ENCODE measurements around the gene MRPL11. TPM values are rescaled to one million over a fixed set of nuclear protein-coding genes. Genes with fewer than 3 reads are reported as not detected.

The MRPL11 gene
- polyA plus RNA-seq, 1 of the 3 experiments (the other 2 are of a cell fraction): 45.6 TPM

- no peak overlapping the region for H3K27ac ChIP-seq (ENCODE audit: low read depth in 2 of 2, low read length in 1 of 2)
- ChIA-PET POLR2A (no interaction called here), CTCF (interaction anchor here (1.3 kb wide), 1 partner anchor 24 kb away, joined by 5 read pairs; the partner anchor contains the start of gene MRPL11)
- H2AFZ ChIP-seq (ENCODE audit: low read depth): no peak overlapping the region
- H3K36me3 ChIP-seq (replicated peaks in 1 of 2; ENCODE audit: control insufficient read depth in 1 of 2, insufficient read depth in 2 of 2, low read length in 1 of 2): no peaks in the 10 kb centered on the region
- H4K20me1 ChIP-seq (ENCODE audit: insufficient read depth): no peaks in the 10 kb centered on the region
- H3K4me3 ChIP-seq (ENCODE audit: low read depth in 2 of 2, low read length in 1 of 2): no peak overlapping the region
- DNase-seq: no peak
- TF ChIP-seq MXI1 (IDR thresholded peaks at IDR 0.05; ENCODE audit: low read depth, low read length) (no peak), JUND (IDR thresholded peaks at IDR 0.05) (no peak), FOSL2 (IDR thresholded peaks at IDR 0.05; ENCODE audit: borderline replicate concordance, low read depth) (no peak), YY1 (IDR thresholded peaks at IDR 0.05; ENCODE audit: low read depth) (no peak), TCF12 (IDR thresholded peaks at IDR 0.05) (no peak), PBX3 (IDR thresholded peaks at IDR 0.05) (no peak)
- H3F3A ChIP-seq (replicated peaks; ENCODE audit: insufficient read depth): no peaks in the 10 kb centered on the region
- H3K9me3 ChIP-seq: no peaks in the 10 kb centered on the region
- no peaks in the 10 kb centered on the region for H3K27me3 ChIP-seq (ENCODE audit: insufficient read depth)
- no peaks in the 10 kb centered on the region for H3K9me2 ChIP-seq
- peaks cover 4 to 15% of the 10 kb centered on the region in 2 experiments; a peak in 3 of 4 replicates for H3K4me1 ChIP-seq (ENCODE audit: control insufficient read depth in 1 of 2, insufficient read depth in 2 of 2, low read depth in 1 of 2, low read length in 1 of 2)
- no peak overlapping the region for H3K9ac ChIP-seq
- 52% methylated on average over 2 of the region's 3 CpGs for WGBS (ENCODE audit: low lambda C conversion rate)
- H3K4me2 ChIP-seq: no peak overlapping the region
- H3K79me2 ChIP-seq (ENCODE audit: insufficient read depth): peaks cover 7% of the 10 kb centered on the region; the same call in 1 of the 2 replicates
Observed at GRCh38 chr11:66462911-66463310, 24.3 kb upstream of the MRPL11 start.

- ChIA-PET POLR2A (no interaction called here), CTCF (interaction anchor here (0.7 to 2.2 kb wide), 4 partner anchors 17 to 76 kb away, joined by 3 to 7 read pairs (median 3); no protein-coding TSS in a partner anchor)
- H3F3A ChIP-seq (replicated peaks; ENCODE audit: insufficient read depth): no peaks in the 10 kb centered on the region
- no peaks in the 10 kb centered on the region for H3K9me2 ChIP-seq
- TF ChIP-seq MXI1 (IDR thresholded peaks at IDR 0.05; ENCODE audit: low read depth, low read length): no peak
- TF ChIP-seq POLR2AphosphoS5 (IDR thresholded peaks at IDR 0.05; ENCODE audit: low read depth, low read length): no peak
- TF ChIP-seq RCOR1 (IDR thresholded peaks at IDR 0.05; ENCODE audit: low read length): no peak
- TF ChIP-seq RAD21 (IDR thresholded peaks at IDR 0.05; ENCODE audit: low read length): no peak
- TF ChIP-seq FOSL2 (IDR thresholded peaks at IDR 0.05; ENCODE audit: borderline replicate concordance, low read depth): no peak
- TF ChIP-seq RFX5 (IDR thresholded peaks at IDR 0.05; ENCODE audit: low read length): no peak
- TF ChIP-seq JUND (IDR thresholded peaks at IDR 0.05): no peak
- no peak for TF ChIP-seq ZBTB33 (IDR thresholded peaks at IDR 0.05; ENCODE audit: borderline replicate concordance, low read depth)
- TF ChIP-seq, protein P1, sequence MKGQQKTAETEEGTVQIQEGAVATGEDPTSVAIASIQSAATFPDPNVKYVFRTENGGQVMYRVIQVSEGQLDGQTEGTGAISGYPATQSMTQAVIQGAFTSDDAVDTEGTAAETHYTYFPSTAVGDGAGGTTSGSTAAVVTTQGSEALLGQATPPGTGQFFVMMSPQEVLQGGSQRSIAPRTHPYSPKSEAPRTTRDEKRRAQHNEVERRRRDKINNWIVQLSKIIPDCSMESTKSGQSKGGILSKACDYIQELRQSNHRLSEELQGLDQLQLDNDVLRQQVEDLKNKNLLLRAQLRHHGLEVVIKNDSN (IDR thresholded peaks at IDR 0.05; ENCODE audit: borderline replicate concordance, low read depth): no peak
- H3K27ac ChIP-seq (ENCODE audit: low read depth in 2 of 2, low read length in 1 of 2): no peak overlapping the region
- no peak overlapping the region for H3K9ac ChIP-seq
- H2AFZ ChIP-seq (ENCODE audit: low read depth): no peak overlapping the region
- H3K79me2 ChIP-seq (ENCODE audit: insufficient read depth): no peaks in the 10 kb centered on the region
- H3K4me3 ChIP-seq (ENCODE audit: low read depth in 2 of 2, low read length in 1 of 2): no peak overlapping the region
- H4K20me1 ChIP-seq (ENCODE audit: insufficient read depth): no peaks in the 10 kb centered on the region
- H3K36me3 ChIP-seq (replicated peaks in 1 of 2; ENCODE audit: control insufficient read depth in 1 of 2, insufficient read depth in 2 of 2, low read length in 1 of 2): no peaks in the 10 kb centered on the region
- H3K27me3 ChIP-seq (ENCODE audit: insufficient read depth): no peaks in the 10 kb centered on the region
- H3K4me1 ChIP-seq (ENCODE audit: control insufficient read depth in 1 of 2, insufficient read depth in 2 of 2, low read depth in 1 of 2, low read length in 1 of 2): peaks cover 0 to 8% of the 10 kb centered on the region in 2 experiments; a peak in 1 of 4 replicates
- no peak for DNase-seq
- no peaks in the 10 kb centered on the region for H3K9me3 ChIP-seq
- H3K4me2 ChIP-seq: no peak overlapping the region
Observed at GRCh38 chr11:66462010-66462409, 23.4 kb upstream of the MRPL11 start.

All from SK-N-SH (cell line).